Measurements from ENCODE around the gene RAB36.

- TF ChIP-seq CTCF (IDR thresholded peaks at IDR 0.05) (no peak), POLR2A (IDR thresholded peaks at IDR 0.05) (no peak)
These were observed 16.3 kb downstream of the RAB36 start for GRCh38 chr22:23161574-23161973.

Data from adrenal gland (tissue), 5 donors.